Skin of body (tissue), 2 donors: Measurements from ENCODE around the gene FLVCR2. TPM values are rescaled to one million over a fixed set of nuclear protein-coding genes. Genes with fewer than 3 reads are reported as not detected.

ENCODE experiments used
- DNase-seq: peaks from one replicate; lab custom pipeline; 2025; lab: John Stamatoyannopoulos, UW
- total RNA-seq: library from RNA; depleted of rRNA; stranded (reverse); fragments of >200 nt; gene quantifications from one replicate; pipeline ENCODE4 v1.2.3, GENCODE V29; 2014

Gene FLVCR2
- total RNA-seq, 1 donor from 2014 or later, result 5.6 TPM

GRCh38 chr14:75628816-75629215 lies 50.4 kb downstream of the FLVCR2 start:
- no peak for DNase-seq

GRCh38 chr14:75630695-75631452 lies 52.5 kb downstream of the FLVCR2 start:
- DNase-seq, result no peak

- DNase-seq, result no peak
These were observed 53.0 kb downstream of the FLVCR2 start for GRCh38 chr14:75631453-75631831.

GRCh38 chr14:75634848-75635247 lies 56.4 kb downstream of the FLVCR2 start:
- no peak for DNase-seq

- DNase-seq, result no peak
These were observed 57.8 kb downstream of the FLVCR2 start for GRCh38 chr14:75636100-75636692.

- DNase-seq, result no peak
These were observed 62.5 kb downstream of the FLVCR2 start for GRCh38 chr14:75640876-75641275.

- DNase-seq, result no peak
These were observed 65.6 kb downstream of the FLVCR2 start for GRCh38 chr14:75643985-75644384.

- DNase-seq, result no peak
These were observed 66.6 kb downstream of the FLVCR2 start for GRCh38 chr14:75645056-75645455.

- no peak for DNase-seq
These were observed 68.3 kb downstream of the FLVCR2 start for GRCh38 chr14:75646762-75647161.

- no peak for DNase-seq
These were observed 69.2 kb downstream of the FLVCR2 start for GRCh38 chr14:75647640-75648039.

GRCh38 chr14:75648066-75648838 lies 69.8 kb downstream of the FLVCR2 start:
- no peak for DNase-seq

GRCh38 chr14:75649337-75649736 lies 70.9 kb downstream of the FLVCR2 start:
- DNase-seq, result no peak

- no peak for DNase-seq
These were observed 71.4 kb downstream of the FLVCR2 start for GRCh38 chr14:75649773-75650172.

- no peak for DNase-seq
These were observed 72.0 kb downstream of the FLVCR2 start for GRCh38 chr14:75650253-75651058.

GRCh38 chr14:75653563-75653962 lies 75.1 kb downstream of the FLVCR2 start:
- DNase-seq, result no peak

GRCh38 chr14:75654127-75654732 lies 75.8 kb downstream of the FLVCR2 start:
- peak; percentile 24 for DNase-seq

- no peak for DNase-seq
These were observed 76.8 kb downstream of the FLVCR2 start for GRCh38 chr14:75655235-75655634.

- DNase-seq, result no peak
These were observed 78.9 kb downstream of the FLVCR2 start for GRCh38 chr14:75657331-75657730.

GRCh38 chr14:75658957-75659356 lies 80.5 kb downstream of the FLVCR2 start:
- no peak for DNase-seq

GRCh38 chr14:75660238-75660629 lies 81.8 kb downstream of the FLVCR2 start:
- DNase-seq, result no peak
